LNCAP (cell line): ENCODE data around the gene NYAP2.

Source experiments
- TF ChIP-seq, protein P1 (sequence below): fragments of 450-650 bp; IDR thresholded peaks from 2 replicates; pipeline ENCODE4 v1.5.1; 2017; ENCODE audit warnings: mild to moderate bottlenecking

NYAP2 gene

DNA sequence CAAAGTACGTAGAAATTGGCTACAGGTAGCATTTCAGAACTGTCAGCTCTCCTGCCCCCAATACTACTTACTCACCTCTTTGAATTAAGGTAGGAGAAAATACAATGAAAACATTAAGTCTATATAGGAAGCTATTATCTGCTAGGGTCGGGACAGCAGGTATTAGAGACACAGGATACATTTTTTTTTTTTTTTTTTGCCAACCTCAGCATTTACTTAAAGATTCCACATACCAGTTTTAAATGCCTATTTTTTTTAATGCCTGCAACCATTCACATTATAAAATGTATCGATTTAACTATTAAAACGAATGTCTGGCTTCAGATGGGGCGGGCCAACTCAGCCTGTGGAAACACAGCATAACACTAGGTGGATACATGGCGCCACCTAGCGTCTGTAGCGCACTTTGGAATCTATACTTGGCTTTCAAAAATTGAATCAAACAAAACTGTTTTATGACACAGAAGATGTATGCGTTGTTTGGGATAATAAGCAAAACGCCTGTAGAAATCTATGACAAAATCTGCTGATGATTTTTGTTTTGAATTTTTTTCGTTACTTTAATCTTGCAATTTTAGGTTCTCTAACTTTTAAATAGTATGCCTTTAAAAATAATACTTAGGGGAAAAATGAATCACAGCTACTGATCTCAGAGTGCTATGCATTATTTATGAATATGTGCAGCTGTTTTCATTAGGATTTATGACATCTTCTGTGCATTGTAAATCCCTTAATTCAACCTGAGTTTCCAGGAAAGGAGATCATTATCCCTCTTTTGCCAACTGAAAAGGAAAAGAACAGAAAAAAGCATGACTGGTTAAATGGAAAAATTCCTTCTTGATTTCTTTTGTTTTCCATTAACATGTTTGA is 261.0 kb downstream of the NYAP2 start:
- TF ChIP-seq, protein P1, sequence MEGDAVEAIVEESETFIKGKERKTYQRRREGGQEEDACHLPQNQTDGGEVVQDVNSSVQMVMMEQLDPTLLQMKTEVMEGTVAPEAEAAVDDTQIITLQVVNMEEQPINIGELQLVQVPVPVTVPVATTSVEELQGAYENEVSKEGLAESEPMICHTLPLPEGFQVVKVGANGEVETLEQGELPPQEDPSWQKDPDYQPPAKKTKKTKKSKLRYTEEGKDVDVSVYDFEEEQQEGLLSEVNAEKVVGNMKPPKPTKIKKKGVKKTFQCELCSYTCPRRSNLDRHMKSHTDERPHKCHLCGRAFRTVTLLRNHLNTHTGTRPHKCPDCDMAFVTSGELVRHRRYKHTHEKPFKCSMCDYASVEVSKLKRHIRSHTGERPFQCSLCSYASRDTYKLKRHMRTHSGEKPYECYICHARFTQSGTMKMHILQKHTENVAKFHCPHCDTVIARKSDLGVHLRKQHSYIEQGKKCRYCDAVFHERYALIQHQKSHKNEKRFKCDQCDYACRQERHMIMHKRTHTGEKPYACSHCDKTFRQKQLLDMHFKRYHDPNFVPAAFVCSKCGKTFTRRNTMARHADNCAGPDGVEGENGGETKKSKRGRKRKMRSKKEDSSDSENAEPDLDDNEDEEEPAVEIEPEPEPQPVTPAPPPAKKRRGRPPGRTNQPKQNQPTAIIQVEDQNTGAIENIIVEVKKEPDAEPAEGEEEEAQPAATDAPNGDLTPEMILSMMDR, result peak; percentile 71

DNA sequence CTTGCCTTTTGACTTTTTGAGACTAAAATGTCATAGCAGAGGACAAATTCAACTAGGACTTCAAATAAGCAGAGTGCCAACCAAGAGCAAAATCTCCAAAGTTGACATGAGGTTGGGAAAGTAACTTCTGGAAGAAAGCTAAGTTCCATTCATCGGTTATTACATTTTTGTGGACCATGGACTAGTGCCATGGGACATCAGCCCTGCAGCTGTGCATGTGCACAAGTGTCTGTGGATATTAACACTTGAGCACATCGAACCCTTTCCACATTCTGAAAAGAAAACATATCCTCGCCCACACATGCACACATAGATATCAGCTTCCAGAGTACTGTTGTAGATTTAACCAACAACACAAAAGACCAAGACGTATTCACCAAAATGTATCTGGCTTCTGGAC is 262.6 kb downstream of the NYAP2 start:
- TF ChIP-seq, protein P1, result no peak

DNA sequence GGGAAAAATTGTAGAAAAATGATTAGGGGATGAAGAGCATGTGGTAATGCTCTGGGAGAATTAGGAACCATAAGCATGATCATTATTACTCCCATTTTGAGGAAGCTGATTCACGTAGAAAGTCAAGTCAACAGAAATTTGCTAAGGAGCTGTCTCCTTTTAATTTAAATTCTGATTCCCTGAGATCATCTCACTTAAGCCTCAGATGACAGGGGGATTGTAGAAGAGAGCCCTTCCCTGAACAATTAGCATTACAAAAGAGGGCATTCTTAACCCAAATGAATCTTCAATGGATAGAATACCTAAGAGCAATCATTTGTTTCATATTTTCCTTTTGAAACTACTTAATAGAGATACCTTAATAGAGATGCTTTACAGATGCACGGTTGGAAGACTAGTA is 267.9 kb downstream of the NYAP2 start:
- TF ChIP-seq, protein P1, result no peak

DNA sequence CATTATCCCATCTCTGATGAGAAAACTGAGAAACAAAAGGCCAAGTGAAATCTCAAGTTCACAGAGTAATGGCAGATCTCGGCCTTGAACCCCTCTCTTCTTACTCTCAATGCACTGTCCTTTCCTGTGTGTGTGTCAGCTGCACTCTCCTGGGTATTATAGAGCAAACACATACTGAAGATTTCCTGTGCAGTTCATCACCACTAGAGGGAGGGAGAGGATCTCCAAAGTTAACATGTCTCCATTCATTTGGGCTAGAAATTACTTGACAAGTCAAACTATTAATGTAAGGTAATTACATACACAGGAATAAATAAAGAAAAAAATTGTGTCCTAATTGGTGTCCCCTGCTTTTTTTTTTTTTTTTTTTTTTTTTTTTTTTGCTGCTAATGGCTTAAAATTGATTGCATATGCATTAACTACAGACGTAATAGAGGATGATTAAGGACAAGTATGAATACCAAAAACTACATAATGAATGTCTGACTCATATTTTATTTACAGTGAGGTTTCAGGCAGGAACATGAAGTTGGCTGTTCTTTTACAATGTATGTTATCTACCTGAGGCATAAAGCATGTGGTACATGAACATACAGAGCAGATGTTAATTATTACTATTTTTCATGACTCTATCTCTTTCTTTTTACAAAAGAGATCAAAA is 269.2 kb downstream of the NYAP2 start:
- TF ChIP-seq, protein P1, result peak; percentile 69

DNA sequence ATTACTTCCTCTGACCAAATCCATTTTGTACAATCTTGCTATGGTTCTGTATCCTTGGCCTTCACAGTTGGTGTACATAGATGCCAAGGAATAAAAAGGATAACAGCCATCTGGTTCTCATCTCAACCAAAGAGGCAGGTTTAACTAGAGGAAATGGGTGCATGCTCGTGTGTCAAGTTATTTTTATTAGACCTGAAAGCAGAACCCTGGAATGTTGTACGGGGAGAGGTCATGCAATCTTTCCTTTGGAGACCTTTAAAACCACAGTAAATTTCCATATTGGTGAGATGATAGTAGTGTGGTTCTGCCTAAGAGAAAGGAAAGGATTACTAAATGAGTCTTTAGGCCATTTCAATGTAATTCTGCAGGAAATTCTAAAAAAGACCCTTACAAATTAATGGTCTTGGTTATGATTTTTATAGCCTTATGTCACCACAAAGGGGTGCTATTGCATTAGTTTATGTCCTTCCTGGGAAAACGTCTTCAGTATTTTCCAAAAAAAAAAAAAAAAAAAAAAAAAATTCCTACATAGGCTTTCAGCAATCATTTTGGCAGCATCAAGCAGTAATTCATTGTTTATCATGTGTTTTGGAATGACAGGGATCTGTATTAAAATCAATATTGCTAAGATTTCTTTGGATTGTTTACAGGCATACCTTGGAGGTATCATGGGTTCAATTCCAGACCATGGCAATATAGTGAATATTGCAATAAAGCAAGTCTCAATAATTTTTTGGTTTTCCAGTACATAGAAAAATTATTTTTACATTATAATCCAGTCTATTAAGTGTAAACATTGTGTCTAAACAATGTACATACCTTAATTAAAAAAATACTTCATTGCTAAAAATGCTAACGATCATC is 270.8 kb downstream of the NYAP2 start:
- TF ChIP-seq, protein P1, result peak; percentile 49

DNA sequence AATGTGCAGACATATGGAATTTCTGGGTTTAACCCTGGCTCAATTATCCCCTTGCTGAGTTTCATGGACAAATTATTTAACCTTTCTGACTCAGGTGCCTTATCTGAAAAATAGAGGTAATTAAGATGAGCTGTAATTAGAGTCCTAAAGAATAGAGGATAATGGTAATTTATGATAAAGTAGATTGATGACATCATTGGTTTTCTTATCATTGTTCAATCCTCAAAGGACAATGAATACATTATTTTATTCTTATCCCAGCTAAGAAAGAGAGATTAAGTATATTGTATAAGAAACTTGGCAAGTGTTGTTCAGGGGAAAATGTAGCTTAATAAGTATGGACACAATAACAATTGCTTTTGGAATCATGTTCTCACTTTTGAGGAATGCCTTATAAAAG is 279.3 kb downstream of the NYAP2 start:
- TF ChIP-seq, protein P1, result no peak

DNA sequence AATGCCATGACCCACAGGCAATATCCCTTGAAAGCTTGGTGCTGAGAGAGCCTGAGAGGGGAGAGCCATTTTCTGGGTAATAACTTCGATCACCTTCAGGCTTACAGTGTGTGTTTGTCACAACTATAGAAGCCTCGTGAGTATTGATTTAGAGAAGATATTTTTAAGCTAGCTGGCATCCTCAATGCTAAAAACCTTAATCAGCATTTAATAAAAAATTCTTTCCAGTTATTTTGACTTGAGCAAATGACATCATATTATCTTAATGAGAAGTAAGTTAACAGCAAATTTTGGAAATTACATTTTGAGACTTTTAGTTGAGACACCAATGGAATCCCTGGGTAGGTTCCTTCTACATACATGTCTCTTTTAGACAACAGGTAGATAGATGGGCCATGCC is 283.7 kb downstream of the NYAP2 start:
- TF ChIP-seq, protein P1, result no peak
